ENCODE results near the gene HERPUD2.

The HERPUD2 gene

GRCh38 chr7:35694784-35695472 is at the start of gene HERPUD2:
Gene HERPUD2, minus strand, starts transcription at chr7:35695135. Its CDS starts 805 bp downstream, at chr7:35694330.
- DNase-seq: peak; percentile 91

- no peak for DNase-seq
Observed at GRCh38 chr7:35738889-35739288, 44.0 kb upstream of the HERPUD2 start.

GRCh38 chr7:35736725-35737124 is 41.8 kb upstream of the HERPUD2 start:
- no peak for DNase-seq

- no peak for DNase-seq
Observed at GRCh38 chr7:35735396-35735795, 40.5 kb upstream of the HERPUD2 start.

- no peak for DNase-seq
Observed at GRCh38 chr7:35734001-35734483, 39.1 kb upstream of the HERPUD2 start.

GRCh38 chr7:35731349-35731748 is 36.4 kb upstream of the HERPUD2 start:
- no peak for DNase-seq

GRCh38 chr7:35729061-35729783 is 34.3 kb upstream of the HERPUD2 start:
- no peak for DNase-seq

GRCh38 chr7:35728412-35729060 is 33.6 kb upstream of the HERPUD2 start:
- no peak for DNase-seq

GRCh38 chr7:35727571-35727970 is 32.6 kb upstream of the HERPUD2 start:
- no peak for DNase-seq

GRCh38 chr7:35726654-35727053 is 31.7 kb upstream of the HERPUD2 start:
- no peak for DNase-seq

- peak; percentile 56 for DNase-seq
Observed at GRCh38 chr7:35725280-35725680, 30.3 kb upstream of the HERPUD2 start.

- no peak for DNase-seq
Observed at GRCh38 chr7:35723011-35723410, 28.1 kb upstream of the HERPUD2 start.

- no peak for DNase-seq
Observed at GRCh38 chr7:35722054-35722849, 27.3 kb upstream of the HERPUD2 start.

GRCh38 chr7:35721288-35721687 is 26.4 kb upstream of the HERPUD2 start:
- DNase-seq: no peak

GRCh38 chr7:35720849-35721248 is 25.9 kb upstream of the HERPUD2 start:
- no peak for DNase-seq

- DNase-seq: no peak
Observed at GRCh38 chr7:35720032-35720431, 25.1 kb upstream of the HERPUD2 start.

GRCh38 chr7:35718047-35718446 is 23.1 kb upstream of the HERPUD2 start:
- DNase-seq: no peak

- DNase-seq: no peak
Observed at GRCh38 chr7:35717516-35717915, 22.6 kb upstream of the HERPUD2 start.

- no peak for DNase-seq
Observed at GRCh38 chr7:35717013-35717412, 22.1 kb upstream of the HERPUD2 start.

GRCh38 chr7:35716038-35716803 is 21.3 kb upstream of the HERPUD2 start:
- DNase-seq: no peak

- no peak for DNase-seq
Observed at GRCh38 chr7:35714862-35715261, 19.9 kb upstream of the HERPUD2 start.

GRCh38 chr7:35714407-35714806 is 19.5 kb upstream of the HERPUD2 start:
- DNase-seq: no peak

All from activated CD4-positive, alpha-beta T cell treated with anti-CD3 and anti-CD28 coated beads, Interleukin-2, amount 50 U/mL, for 1 hour (primary cell).